ENCODE results near the gene FGD4.

DNA sequence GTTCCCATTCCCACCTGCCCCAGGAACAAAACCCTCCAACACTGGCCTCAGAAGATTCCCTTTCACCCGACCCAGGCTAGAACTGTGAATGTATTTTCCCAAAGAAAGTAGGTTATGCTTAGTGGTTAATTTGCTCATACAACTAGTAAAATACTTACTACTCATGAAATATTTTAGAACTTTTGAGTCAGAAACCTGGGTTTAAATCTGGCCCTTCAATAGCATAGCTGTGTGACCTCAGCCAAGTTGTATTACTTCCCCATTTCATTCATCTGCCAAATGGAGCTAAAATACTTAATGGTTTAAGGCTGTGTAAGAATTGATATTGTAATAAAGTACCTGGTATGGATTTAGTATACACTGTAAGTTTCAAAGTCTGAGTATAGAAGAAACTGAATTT is 210.6 kb downstream of the FGD4 start:
- TF ChIP-seq, protein P1, sequence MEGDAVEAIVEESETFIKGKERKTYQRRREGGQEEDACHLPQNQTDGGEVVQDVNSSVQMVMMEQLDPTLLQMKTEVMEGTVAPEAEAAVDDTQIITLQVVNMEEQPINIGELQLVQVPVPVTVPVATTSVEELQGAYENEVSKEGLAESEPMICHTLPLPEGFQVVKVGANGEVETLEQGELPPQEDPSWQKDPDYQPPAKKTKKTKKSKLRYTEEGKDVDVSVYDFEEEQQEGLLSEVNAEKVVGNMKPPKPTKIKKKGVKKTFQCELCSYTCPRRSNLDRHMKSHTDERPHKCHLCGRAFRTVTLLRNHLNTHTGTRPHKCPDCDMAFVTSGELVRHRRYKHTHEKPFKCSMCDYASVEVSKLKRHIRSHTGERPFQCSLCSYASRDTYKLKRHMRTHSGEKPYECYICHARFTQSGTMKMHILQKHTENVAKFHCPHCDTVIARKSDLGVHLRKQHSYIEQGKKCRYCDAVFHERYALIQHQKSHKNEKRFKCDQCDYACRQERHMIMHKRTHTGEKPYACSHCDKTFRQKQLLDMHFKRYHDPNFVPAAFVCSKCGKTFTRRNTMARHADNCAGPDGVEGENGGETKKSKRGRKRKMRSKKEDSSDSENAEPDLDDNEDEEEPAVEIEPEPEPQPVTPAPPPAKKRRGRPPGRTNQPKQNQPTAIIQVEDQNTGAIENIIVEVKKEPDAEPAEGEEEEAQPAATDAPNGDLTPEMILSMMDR (IDR thresholded peaks at IDR 0.05), result no peak
- no peak for TF ChIP-seq EP300 (IDR thresholded peaks at IDR 0.05)
